ENCODE measurements around the gene NECAB3. TPM values are rescaled to one million over a fixed set of nuclear protein-coding genes. Genes with fewer than 3 reads are reported as not detected.

The NECAB3 gene
- total RNA-seq, 1 experiment from 2014 or later = 46.4 TPM

- H3K4me3 ChIP-seq (ENCODE audit: low read depth in 2 of 2, low read length in 2 of 2) = no peak overlapping the region
- ATAC-seq (no peak), DNase-seq (ENCODE audit: low read depth, low spot score) (no peak)
- intact Hi-C loops (cut with micrococcal nuclease; ENCODE audit: unreplicated experiment) = no loop called here
- H3K27ac ChIP-seq (ENCODE audit: low read length) = no peak overlapping the region
- TF ChIP-seq, protein P1, sequence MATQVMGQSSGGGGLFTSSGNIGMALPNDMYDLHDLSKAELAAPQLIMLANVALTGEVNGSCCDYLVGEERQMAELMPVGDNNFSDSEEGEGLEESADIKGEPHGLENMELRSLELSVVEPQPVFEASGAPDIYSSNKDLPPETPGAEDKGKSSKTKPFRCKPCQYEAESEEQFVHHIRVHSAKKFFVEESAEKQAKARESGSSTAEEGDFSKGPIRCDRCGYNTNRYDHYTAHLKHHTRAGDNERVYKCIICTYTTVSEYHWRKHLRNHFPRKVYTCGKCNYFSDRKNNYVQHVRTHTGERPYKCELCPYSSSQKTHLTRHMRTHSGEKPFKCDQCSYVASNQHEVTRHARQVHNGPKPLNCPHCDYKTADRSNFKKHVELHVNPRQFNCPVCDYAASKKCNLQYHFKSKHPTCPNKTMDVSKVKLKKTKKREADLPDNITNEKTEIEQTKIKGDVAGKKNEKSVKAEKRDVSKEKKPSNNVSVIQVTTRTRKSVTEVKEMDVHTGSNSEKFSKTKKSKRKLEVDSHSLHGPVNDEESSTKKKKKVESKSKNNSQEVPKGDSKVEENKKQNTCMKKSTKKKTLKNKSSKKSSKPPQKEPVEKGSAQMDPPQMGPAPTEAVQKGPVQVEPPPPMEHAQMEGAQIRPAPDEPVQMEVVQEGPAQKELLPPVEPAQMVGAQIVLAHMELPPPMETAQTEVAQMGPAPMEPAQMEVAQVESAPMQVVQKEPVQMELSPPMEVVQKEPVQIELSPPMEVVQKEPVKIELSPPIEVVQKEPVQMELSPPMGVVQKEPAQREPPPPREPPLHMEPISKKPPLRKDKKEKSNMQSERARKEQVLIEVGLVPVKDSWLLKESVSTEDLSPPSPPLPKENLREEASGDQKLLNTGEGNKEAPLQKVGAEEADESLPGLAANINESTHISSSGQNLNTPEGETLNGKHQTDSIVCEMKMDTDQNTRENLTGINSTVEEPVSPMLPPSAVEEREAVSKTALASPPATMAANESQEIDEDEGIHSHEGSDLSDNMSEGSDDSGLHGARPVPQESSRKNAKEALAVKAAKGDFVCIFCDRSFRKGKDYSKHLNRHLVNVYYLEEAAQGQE (IDR thresholded peaks at IDR 0.05; ENCODE audit: insufficient read depth in 1 of 2, low read depth in 2 of 2, low read length in 1 of 2) = no peak
- TF ChIP-seq SIN3A (IDR thresholded peaks at IDR 0.05; ENCODE audit: borderline replicate concordance, insufficient read depth, low read depth, low read length) (no peak), TCF7L2 (IDR thresholded peaks at IDR 0.05; ENCODE audit: low read depth, low read length) (no peak), CTCF (IDR thresholded peaks at IDR 0.05) (no peak), POLR2AphosphoS5 (IDR thresholded peaks at IDR 0.05; ENCODE audit: low read depth, low read length) (no peak)
- H3K4me1 ChIP-seq (ENCODE audit: control insufficient read depth, insufficient read depth, low read length) = no peaks in the 10 kb centered on the region
- in situ Hi-C loops (cut with HindIII; ENCODE audit: low pct_unique_long_range_greater_than_20kb, low sequenced_read_pairs) = no loop called here
- H3K36me3 ChIP-seq (ENCODE audit: control insufficient read depth, insufficient read depth, low read length) = no peaks in the 10 kb centered on the region; the same call in 1 of the 2 replicates
- CTCF ChIA-PET = no interaction called here
- no peaks in the 10 kb centered on the region for H3K27me3 ChIP-seq (ENCODE audit: control insufficient read depth, insufficient read depth, low read length)
- no peaks in the 10 kb centered on the region for H3K9me3 ChIP-seq (ENCODE audit: control insufficient read depth, insufficient read depth, low read depth, low read length)
- BruUV-seq (replicated peaks) = no TSS peak
- POLR2A ChIA-PET = no interaction called here
Observed at GRCh38 chr20:33629533-33629932, 44.7 kb downstream of the NECAB3 start.

DNA sequence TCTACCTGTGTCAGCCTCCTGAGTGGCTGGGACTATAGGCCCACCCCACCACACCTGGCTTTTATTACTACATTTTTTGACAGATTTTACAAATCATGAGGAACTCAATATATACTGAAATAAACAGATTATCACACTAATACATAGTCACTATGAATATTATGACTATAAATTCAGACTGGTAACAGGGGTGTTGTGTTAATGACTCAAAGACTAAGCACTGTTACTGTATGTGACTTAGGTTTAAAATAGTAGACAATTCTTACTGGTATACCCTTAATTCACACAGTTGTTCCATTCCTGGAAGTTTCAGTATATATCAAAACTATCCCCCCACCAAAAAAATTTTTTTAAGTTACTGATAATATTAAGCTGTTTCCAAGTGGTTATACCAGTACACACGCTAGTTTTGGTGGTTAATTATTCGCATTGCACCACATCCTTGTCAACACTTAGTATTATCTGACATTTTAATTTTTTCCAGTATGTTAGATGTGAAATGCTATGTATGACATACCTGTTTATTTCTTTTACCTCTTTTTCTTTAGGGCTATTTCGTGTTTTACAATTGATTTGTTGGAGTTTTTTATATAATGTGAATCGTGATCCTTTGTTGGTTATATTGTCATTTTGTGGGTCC, 46.5 kb downstream of the NECAB3 start:
- intact Hi-C loops (cut with micrococcal nuclease; ENCODE audit: unreplicated experiment) = no loop called here
- no peak for DNase-seq (ENCODE audit: low read depth, low spot score)
- no peaks in the 10 kb centered on the region for H3K4me1 ChIP-seq (ENCODE audit: control insufficient read depth, insufficient read depth, low read length)
- H3K9me3 ChIP-seq (ENCODE audit: control insufficient read depth, insufficient read depth, low read depth, low read length) = no peaks in the 10 kb centered on the region
- BruUV-seq (replicated peaks) = no TSS peak
- H3K36me3 ChIP-seq (ENCODE audit: control insufficient read depth, insufficient read depth, low read length) = no peaks in the 10 kb centered on the region; the same call in 1 of the 2 replicates
- POLR2A ChIA-PET = no interaction called here
- in situ Hi-C loops (cut with HindIII; ENCODE audit: low pct_unique_long_range_greater_than_20kb, low sequenced_read_pairs) = no loop called here
- H3K4me3 ChIP-seq (ENCODE audit: low read depth in 2 of 2, low read length in 2 of 2) = no peak overlapping the region
- no peaks in the 10 kb centered on the region for H3K27me3 ChIP-seq (ENCODE audit: control insufficient read depth, insufficient read depth, low read length)
- H3K27ac ChIP-seq (ENCODE audit: low read length) = no peak overlapping the region
- CTCF ChIA-PET = no interaction called here
- ATAC-seq = no peak
- TF ChIP-seq TCF7L2 (IDR thresholded peaks at IDR 0.05; ENCODE audit: low read depth, low read length) = no peak
- TF ChIP-seq SIN3A (IDR thresholded peaks at IDR 0.05; ENCODE audit: borderline replicate concordance, insufficient read depth, low read depth, low read length) = no peak
- TF ChIP-seq, protein P1 (IDR thresholded peaks at IDR 0.05; ENCODE audit: insufficient read depth in 1 of 2, low read depth in 2 of 2, low read length in 1 of 2) = no peak
- no peak for TF ChIP-seq CTCF (IDR thresholded peaks at IDR 0.05)
- TF ChIP-seq POLR2AphosphoS5 (IDR thresholded peaks at IDR 0.05; ENCODE audit: low read depth, low read length) = no peak

All from Panc1 (cell line).